ENCODE results near the gene TERB1.

The TERB1 gene

GRCh38 chr16:66801320-66802105, at the start of gene TERB1:
Gene TERB1 (minus strand): TSS chr16:66801584. CDS start chr16:66796798, 4,786 bp downstream.
- DNase-seq (ENCODE audit: low read depth), result no peak

- DNase-seq (ENCODE audit: low read depth), result no peak
Observed at GRCh38 chr16:66850115-66850815, 48.9 kb upstream of the TERB1 start.

GRCh38 chr16:66849549-66849948, 48.2 kb upstream of the TERB1 start:
- no peak for DNase-seq (ENCODE audit: low read depth)

GRCh38 chr16:66849021-66849420, 47.6 kb upstream of the TERB1 start:
- no peak for DNase-seq (ENCODE audit: low read depth)

- no peak for DNase-seq (ENCODE audit: low read depth)
Observed at GRCh38 chr16:66848172-66848571, 46.8 kb upstream of the TERB1 start.

- no peak for DNase-seq (ENCODE audit: low read depth)
Observed at GRCh38 chr16:66847533-66848067, 46.2 kb upstream of the TERB1 start.

- DNase-seq (ENCODE audit: low read depth), result no peak
Observed at GRCh38 chr16:66846831-66847230, 45.4 kb upstream of the TERB1 start.

- no peak for DNase-seq (ENCODE audit: low read depth)
Observed at GRCh38 chr16:66846266-66846665, 44.9 kb upstream of the TERB1 start.

- DNase-seq (ENCODE audit: low read depth), result no peak
Observed at GRCh38 chr16:66845791-66846221, 44.4 kb upstream of the TERB1 start.

GRCh38 chr16:66845080-66845410, 43.7 kb upstream of the TERB1 start:
- no peak for DNase-seq (ENCODE audit: low read depth)

- no peak for DNase-seq (ENCODE audit: low read depth)
Observed at GRCh38 chr16:66844342-66845079, 43.1 kb upstream of the TERB1 start, which contains the start of gene CA7. Gene CA7 (plus strand): TSS chr16:66844414. CDS start chr16:66844488, 74 bp downstream.

- no peak for DNase-seq (ENCODE audit: low read depth)
Observed at GRCh38 chr16:66844009-66844341, 42.6 kb upstream of the TERB1 start.

- DNase-seq (ENCODE audit: low read depth), result no peak
Observed at GRCh38 chr16:66843191-66843590, 41.8 kb upstream of the TERB1 start.

GRCh38 chr16:66842765-66843164, 41.4 kb upstream of the TERB1 start:
- DNase-seq (ENCODE audit: low read depth), result no peak

GRCh38 chr16:66841366-66841765, 40.0 kb upstream of the TERB1 start:
- no peak for DNase-seq (ENCODE audit: low read depth)

GRCh38 chr16:66840883-66841282, 39.5 kb upstream of the TERB1 start:
- no peak for DNase-seq (ENCODE audit: low read depth)

- no peak for DNase-seq (ENCODE audit: low read depth)
Observed at GRCh38 chr16:66834746-66835145, 33.4 kb upstream of the TERB1 start.

- no peak for DNase-seq (ENCODE audit: low read depth)
Observed at GRCh38 chr16:66832661-66833305, 31.4 kb upstream of the TERB1 start.

GRCh38 chr16:66832190-66832589, 30.8 kb upstream of the TERB1 start:
- no peak for DNase-seq (ENCODE audit: low read depth)

GRCh38 chr16:66830422-66831404, 29.3 kb upstream of the TERB1 start, which contains the start of gene NAE1:
Gene NAE1 (minus strand): TSS chr16:66830976. CDS start chr16:66830899, 77 bp downstream.
- DNase-seq (ENCODE audit: low read depth), result peak; percentile 81

- no peak for DNase-seq (ENCODE audit: low read depth)
Observed at GRCh38 chr16:66824006-66824405, 22.6 kb upstream of the TERB1 start.

Data from stimulated activated CD8-positive, alpha-beta memory T cell treated with anti-CD3 and anti-CD28 coated beads, Interleukin-4, amount 100 ng/mL, for 24 hours (primary cell).